HS-27A (cell line): ENCODE data around the gene ATF7IP2.
"Not testable (repeated sequence)": the region's sequence is repeated elsewhere in the genome, so short reads cannot be mapped to it uniquely, and the experiment has no call there.

Experiments used
- DNase-seq: peaks from one replicate; pipeline ENCODE4 v3.0.0-alpha.2; 2012; ENCODE audit warnings: low read depth, missing footprints

ATF7IP2 gene

GRCh38 chr16:10376229-10376628 lies 9.6 kb upstream of the ATF7IP2 start:
- DNase-seq: no peak

DNA sequence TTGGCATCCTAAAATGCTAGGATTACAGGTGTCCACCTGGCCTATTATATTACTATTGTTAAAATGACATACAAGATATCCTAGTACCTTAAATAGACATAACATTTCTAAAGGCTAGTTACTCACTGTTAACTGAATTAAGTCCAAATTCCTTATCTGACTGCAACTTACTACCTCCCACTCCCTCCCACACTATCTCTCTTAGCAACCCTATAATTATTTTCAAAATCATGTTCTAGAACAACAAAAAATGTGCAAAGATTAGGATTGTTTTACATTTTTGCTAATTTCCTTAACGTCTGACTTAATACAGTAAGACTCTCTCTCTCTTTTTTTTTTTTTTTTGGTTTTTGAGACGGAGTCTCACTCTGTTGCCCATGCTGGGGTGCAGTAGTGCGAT lies 2.2 kb upstream of the ATF7IP2 start:
- no peak for DNase-seq

DNA sequence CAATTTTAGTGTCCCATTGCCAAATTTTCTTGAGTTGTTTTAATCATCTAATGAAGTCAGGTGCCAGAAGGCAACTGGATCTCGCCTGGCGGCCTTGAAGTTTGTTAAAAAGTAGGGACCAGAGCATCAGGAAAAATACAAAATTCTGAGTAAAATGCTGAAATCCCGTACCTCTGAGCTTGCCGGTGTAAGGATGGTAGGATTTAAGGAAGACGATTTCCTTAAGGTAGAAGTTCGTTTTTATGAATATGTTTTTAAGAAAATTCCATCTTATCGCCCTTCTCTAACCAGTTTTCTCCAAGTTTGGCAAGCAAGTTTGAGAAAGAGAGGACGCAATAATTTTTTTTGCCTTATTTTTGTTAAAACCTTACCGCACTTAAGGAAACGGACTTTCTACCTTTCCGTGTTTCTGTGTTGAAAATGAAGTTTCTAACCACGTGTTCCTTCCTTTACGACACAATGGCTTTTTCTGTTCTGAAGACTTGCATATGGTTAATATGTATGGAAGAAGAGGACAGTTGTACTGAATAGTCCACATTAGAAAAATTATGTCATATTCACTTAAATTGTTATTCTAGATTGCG lies 748 bp downstream of the ATF7IP2 start:
- DNase-seq: no peak

GRCh38 chr16:10387188-10387617 lies 1.3 kb downstream of the ATF7IP2 start:
- DNase-seq: no peak

GRCh38 chr16:10388988-10389387 lies 3.1 kb downstream of the ATF7IP2 start:
- no peak for DNase-seq

DNA sequence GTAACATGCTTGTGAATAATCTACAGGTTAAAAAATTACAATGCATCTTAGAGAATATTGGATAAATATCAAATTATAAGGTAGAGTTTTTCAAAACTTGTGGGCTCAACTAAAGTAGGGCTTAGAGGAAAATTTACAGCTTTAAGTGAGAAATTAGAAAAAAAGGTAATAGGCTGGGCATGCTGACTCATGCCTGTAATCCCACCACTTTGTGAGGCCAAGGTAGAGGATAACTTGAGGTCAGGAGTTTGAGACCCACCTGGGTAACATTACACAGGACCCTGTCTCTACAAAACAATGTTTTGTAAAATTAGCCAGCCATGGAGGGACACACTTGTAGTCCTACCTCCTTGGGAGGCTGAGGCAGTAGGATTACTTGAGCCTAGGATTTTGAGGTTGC lies 4.5 kb downstream of the ATF7IP2 start:
- DNase-seq: no peak

- DNase-seq: no peak
Measured at GRCh38 chr16:10390867-10391266, 5.0 kb downstream of the ATF7IP2 start.

DNA sequence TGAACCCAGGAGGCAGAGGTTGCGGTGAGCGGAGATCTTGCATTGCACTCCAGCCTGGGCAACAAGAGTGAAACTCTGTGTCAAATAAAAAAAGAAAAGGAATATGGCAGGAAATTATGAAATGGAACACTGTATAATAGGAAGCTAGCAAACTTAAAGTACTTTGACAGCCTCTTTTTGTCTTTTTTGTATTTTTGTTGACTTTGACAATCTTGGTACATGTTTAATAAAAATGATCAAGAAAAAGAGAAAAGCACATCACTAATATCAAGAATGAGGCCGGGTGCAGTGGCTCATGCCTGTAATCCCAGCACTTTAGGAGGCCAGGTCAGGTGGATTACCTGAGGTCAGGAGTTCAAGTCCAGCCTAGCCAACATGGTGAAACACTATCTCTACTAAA lies 5.5 kb downstream of the ATF7IP2 start:
- no peak for DNase-seq

GRCh38 chr16:10402975-10403374 lies 17.1 kb downstream of the ATF7IP2 start:
- no peak for DNase-seq

DNA sequence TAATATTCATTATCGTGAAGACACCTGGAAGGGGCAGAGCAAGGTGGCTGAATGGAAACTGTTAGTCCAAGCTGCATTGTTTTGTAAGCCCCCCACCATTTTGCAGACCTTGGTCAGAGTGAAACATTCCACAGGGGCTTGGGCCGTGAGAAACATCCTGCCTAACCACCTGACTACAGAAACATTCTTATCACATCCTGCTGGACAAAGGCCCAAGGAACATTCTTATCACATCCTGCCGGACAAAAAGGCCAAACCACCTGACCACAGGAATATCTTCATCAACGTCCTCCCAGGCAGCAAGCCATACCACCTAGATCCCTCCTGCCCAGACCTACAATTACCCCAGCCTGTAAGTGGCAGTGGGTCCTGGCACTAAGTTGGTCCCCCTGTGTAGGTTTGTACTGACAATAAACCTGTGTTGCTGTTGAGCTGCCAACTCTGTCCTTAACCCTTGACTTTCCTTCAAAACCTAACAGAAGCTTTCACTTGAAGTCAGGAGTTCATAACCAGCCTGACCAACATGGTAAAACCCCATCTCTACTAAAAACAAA lies 19.6 kb downstream of the ATF7IP2 start:
- DNase-seq: no peak

- no peak for DNase-seq
Measured at GRCh38 chr16:10408824-10409381, 23.0 kb downstream of the ATF7IP2 start.

DNA sequence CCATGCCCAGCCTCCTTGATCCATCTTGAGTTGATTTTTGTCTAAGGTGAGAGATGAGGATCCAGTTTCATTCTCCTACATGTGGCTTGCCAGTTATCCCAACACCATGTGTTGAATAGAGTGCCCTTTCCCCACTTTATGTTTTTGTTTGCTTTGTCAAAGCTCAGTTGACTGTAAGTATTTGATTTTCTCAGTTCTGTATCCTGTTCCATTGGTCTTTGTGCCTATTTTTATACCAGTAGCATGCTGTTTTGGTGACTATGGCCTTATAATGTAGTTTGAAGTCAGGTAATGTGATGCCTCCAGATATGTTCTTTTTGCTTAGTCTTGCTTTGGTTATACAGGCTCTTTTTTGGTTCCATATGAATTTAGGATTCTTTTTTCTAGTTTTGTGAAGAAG lies 23.9 kb downstream of the ATF7IP2 start:
- not testable (repeated sequence) for DNase-seq

GRCh38 chr16:10410469-10410868 lies 24.6 kb downstream of the ATF7IP2 start:
- no peak for DNase-seq

DNA sequence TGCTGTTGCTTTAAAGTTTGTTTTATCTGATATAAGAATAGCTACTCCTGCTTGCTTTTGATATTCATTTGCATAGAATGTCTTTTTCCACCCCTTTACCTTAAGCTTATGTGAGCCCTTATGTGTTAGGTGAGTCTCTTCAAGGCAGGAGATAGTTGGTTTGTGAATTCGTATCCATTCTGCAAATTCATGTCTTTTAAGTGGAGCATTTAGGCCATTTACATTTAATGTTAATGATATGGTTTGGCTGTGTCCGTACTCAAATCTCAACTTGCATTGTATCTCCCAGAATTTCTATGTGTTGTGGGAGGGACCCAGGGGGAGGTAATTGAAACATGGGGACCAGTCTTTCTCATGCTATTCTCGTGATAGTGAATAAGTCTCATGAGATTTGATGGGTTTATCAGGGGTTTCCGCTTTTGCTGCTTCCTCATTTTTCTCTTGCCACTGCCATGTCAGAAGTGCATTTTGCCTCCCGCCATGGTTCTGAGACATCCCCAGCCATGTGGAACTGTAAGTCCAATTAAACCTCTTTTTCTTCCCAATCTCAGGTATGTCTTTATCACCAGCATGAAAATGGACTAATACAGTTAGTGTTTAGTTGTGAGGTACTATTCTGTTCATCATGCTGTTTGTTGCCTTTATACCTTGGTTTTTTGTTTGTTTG lies 27.2 kb downstream of the ATF7IP2 start:
- no peak for DNase-seq

- not testable (repeated sequence) for DNase-seq
Measured at GRCh38 chr16:10418204-10418603, 32.3 kb downstream of the ATF7IP2 start.

GRCh38 chr16:10419701-10420100 lies 33.8 kb downstream of the ATF7IP2 start:
- DNase-seq: no peak

- no peak for DNase-seq
Measured at GRCh38 chr16:10421596-10421995, 35.7 kb downstream of the ATF7IP2 start.

DNA sequence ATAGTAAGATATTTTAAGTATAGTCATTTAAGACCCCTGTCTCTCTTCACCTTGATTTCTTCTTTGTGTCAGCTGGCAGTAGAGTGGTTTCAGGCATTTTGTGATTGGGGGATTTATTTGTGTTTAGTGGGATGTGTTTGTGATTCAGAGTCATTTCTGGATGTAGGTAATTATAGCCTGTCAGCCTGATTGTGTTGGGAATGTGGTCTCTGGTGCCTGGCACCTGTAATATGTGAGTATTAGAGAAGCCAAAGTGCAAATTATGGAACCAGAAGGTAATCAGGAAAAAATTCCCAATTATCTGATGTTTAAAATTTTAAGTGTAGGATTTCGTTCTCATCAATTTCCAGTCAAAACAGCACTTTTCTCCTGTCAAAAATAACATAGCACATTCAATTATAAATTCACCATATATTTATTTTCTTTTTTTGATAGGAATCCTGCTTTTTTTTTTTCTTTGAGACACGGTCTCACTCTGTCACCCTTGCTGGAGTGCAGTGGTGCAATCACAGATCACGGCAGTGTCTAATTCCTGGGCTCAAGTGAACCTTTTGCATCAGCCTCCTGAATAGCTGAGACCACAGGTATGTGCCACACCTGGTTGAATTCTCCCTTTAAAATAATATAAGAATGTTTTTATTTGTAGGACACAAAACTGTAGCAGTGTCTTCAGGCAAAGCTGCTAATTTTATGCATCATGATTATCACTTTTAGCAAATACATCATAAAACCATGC lies 42.7 kb downstream of the ATF7IP2 start:
- no peak for DNase-seq

GRCh38 chr16:10429299-10429969 lies 43.6 kb downstream of the ATF7IP2 start:
- not testable (repeated sequence) for DNase-seq

DNA sequence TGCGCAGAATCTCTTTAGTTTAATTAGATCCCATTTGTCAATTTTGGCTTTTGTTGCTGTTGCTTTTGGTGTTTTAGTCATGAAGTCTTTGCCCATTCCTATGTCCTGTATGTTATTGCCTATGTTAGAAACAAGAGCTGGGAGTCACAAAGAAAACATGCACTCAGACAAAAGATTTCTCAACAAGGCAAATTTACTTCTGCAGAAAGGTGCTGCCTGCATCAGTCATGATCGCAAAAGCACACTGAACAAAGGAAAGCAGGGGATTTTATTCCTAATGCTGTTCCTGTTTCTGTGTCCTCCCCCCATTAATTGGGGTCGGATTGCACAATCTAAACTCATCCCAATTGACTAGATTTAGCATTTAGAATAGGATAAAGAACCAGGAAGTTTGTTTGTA lies 55.9 kb downstream of the ATF7IP2 start:
- no peak for DNase-seq

DNA sequence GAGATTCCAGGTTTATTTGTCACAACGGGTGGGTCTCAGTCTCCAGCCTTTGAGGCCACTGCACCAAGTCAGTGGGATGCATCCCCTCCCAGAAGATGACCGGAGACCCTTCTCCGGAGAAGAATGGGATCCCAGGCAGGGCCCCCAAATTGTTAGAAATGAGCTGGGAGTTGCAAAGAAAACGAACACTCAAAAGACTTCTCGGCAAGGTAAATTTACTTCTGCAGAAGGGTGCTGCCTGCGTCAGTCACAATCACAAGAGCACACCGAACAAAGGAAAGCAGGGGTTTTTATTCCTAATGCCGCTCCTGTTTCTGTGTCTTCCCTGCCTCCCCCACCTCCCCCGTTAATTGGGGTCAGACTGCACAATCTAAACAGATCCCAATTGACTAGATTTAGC lies 61.4 kb downstream of the ATF7IP2 start:
- DNase-seq: no peak
